ENCODE results near the gene HIF3A. TPM values are rescaled to one million over a fixed set of nuclear protein-coding genes. Genes with fewer than 3 reads are reported as not detected.

The HIF3A gene
- total RNA-seq, 4 donors from 2014 or later, result 49.1 to 88.3 (median 66.0) TPM

DNA sequence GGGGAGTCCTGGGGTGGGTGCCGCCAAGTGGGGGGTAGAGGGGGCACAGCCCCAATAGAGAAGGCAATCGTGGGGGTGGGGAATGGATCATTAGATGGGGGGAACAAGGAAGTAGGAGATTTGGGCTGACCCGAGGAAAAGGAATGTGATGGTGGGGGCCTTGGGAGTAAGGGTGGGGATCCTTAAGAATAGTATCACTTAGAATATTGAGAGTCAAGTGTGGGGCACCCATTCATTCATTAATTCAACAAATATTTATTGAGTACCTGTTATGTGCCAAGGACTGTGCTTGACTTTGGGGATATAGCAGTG, 50.7 kb downstream of the HIF3A start:
- no peak for TF ChIP-seq POLR2A (IDR thresholded peaks at IDR 0.05)
- TF ChIP-seq, protein P1, sequence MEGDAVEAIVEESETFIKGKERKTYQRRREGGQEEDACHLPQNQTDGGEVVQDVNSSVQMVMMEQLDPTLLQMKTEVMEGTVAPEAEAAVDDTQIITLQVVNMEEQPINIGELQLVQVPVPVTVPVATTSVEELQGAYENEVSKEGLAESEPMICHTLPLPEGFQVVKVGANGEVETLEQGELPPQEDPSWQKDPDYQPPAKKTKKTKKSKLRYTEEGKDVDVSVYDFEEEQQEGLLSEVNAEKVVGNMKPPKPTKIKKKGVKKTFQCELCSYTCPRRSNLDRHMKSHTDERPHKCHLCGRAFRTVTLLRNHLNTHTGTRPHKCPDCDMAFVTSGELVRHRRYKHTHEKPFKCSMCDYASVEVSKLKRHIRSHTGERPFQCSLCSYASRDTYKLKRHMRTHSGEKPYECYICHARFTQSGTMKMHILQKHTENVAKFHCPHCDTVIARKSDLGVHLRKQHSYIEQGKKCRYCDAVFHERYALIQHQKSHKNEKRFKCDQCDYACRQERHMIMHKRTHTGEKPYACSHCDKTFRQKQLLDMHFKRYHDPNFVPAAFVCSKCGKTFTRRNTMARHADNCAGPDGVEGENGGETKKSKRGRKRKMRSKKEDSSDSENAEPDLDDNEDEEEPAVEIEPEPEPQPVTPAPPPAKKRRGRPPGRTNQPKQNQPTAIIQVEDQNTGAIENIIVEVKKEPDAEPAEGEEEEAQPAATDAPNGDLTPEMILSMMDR (IDR thresholded peaks at IDR 0.05), result peak in 1 of 6 experiments; percentile 8

DNA sequence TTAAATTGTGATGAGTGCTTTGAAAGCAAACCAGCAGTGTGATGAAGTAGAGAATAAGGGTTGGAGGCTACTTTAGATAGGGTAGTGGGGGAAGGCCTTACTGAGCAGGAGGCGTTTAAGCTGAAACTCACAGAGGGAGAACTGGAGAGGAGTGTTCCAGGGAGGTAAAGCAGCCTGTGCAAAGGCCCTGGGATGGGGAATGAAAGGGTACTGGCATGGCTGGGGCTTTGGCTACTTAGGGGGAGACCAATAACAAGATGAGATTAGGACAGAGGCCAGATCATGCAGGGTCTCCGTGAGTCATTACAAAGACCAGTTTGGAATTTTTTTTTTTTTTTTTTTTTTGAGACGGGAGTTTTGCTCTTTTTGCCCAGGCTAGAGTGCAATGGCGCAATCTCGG, 51.1 kb downstream of the HIF3A start:
- WGBS, 2 donors, result 81 to 85% methylated on average over 5 of the region's 5 CpGs
- H3K4me1 ChIP-seq, result peaks cover 50 to 61% of the 10 kb centered on the region in 2 donors
- no peak overlapping the region for H3K27ac ChIP-seq
- no peak for DNase-seq
- intact Hi-C loops (cut with DNase I), result loop anchor here (2.0 to 10.0 kb wide), 2 partner anchors 21 to 63 kb away; no protein-coding TSS in a partner anchor
- H3K36me3 ChIP-seq, result peaks cover 0 to under 1% of the 10 kb centered on the region in 2 donors
- H3K27me3 ChIP-seq, result no peaks in the 10 kb centered on the region
- no peaks in the 10 kb centered on the region for H3K9me3 ChIP-seq
- TF ChIP-seq, protein P1 (IDR thresholded peaks at IDR 0.05), result no peak
- no peak for TF ChIP-seq POLR2A (IDR thresholded peaks at IDR 0.05)
- H3K4me3 ChIP-seq (replicated peaks in 1 of 3), result peak overlapping the region in 1 of 3 donors; percentile 85

More for the DNA sequence above, 50.7 kb downstream of the HIF3A start:
- Histone ChIP-seq H3K4me3 (replicated peaks in 1 of 3) (peak overlapping the region; percentile 76 to 90 (median 85)), H3K36me3 (no peaks in the 10 kb centered on the region), H3K4me1 (peaks cover 48 to 56% of the 10 kb centered on the region in 2 donors), H3K9me3 (no peaks in the 10 kb centered on the region), H3K27ac (peak overlapping the region in 1 of 3 donors; percentile 90), H3K27me3 (no peaks in the 10 kb centered on the region)
- WGBS, 2 donors, result 0 to 1% methylated on average over 3 of the region's 3 CpGs
- no peak for DNase-seq
- intact Hi-C loops (cut with DNase I), result loop anchor here (10.0 kb wide), 1 partner anchor 63 kb away; no protein-coding TSS in a partner anchor

DNA sequence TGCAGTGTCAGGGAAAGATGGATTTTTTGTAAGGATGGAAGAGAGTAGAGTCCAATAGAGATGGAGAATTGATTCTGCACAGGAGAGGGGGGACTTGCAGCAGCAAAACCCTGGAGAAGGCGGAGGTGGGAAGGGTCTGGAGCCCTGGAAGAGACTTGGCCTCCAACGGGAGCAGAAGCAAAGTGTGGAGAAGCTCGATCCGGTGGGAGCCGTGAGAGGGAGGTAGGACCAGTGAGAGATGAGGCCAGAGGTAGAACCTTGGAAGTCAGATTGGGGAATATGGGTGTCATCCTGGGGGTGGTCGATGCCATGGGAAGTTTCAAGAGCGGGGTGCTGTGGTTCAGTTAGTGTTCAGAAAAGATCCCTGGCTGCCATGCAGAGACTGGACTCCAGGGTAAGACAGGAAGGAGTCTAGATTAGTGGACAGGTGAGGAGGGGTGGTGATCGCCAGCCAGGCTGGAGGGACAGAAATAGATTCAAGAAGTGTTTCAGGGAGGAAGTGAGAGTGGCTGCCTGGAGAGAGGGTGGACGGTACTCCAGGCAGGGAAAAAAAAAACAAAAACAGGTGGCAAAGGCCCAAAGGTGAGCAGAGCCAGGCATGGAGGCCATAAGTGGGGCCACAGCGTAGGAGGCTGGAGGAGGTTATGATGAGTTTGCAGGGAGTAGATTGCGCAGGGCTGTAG, 52.6 kb downstream of the HIF3A start:
- WGBS, 2 donors, result 50 to 60% methylated on average over 11 of the region's 11 CpGs
- Histone ChIP-seq H3K4me3 (replicated peaks in 1 of 3) (no peak overlapping the region), H3K27ac (peak overlapping the region; percentile 59 to 72 (median 64)), H3K36me3 (peaks cover 9 to 15% of the 10 kb centered on the region in 2 donors), H3K27me3 (no peaks in the 10 kb centered on the region), H3K9me3 (no peaks in the 10 kb centered on the region), H3K4me1 (peaks cover 54 to 68% of the 10 kb centered on the region in 2 donors)
- intact Hi-C loops (cut with DNase I), result loop anchor here (2.0 to 10.0 kb wide), 2 partner anchors 19 to 65 kb away; no protein-coding TSS in a partner anchor
- TF ChIP-seq POLR2A (IDR thresholded peaks at IDR 0.05), result no peak
- TF ChIP-seq, protein P1 (IDR thresholded peaks at IDR 0.05), result peak in 2 of 6 experiments; percentile 3 to 41
- DNase-seq, result peak; percentile 77 to 80

DNA sequence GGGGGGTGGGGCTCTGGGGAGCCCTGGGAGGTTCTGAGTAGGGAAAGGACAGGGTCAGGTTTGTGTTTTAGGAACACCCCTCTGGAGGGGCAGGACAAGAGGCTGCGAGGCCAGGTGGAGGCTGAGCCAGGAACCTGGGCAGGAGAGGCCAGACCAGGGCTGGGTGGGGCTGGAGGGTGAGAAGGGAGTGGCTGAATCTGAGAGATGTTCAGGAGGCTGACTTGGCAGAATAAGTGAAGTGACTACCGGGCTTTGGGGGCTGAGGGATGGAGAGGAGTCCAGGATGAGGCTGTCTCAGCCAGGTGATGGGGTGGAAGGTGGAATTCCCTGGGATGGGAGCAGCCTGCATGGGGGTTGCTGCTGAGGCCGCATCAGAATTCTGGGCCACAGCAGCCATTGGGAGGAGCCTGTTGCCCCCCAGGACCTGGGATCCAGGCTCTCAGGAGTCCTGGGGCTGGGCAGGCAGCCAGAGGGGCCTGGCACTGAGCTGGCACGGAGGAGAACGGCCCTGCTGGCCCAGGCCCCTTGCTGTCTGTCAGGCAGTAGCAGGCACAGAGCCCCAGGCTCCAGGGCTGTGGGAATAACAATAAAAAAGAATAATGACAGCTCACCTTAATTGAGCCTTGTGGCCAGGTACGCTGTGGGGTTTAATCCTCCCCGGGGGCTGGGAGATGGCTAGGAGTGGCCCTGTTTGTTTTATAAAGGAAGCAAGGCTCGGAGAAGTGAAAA, 53.4 kb downstream of the HIF3A start:
- 28 to 39% methylated on average over 7 of the region's 8 CpGs for WGBS, 2 donors
- Histone ChIP-seq H3K4me3 (replicated peaks in 1 of 3) (no peak overlapping the region), H3K9me3 (no peaks in the 10 kb centered on the region), H3K27me3 (no peaks in the 10 kb centered on the region), H3K27ac (peak overlapping the region; percentile 58 to 72 (median 64)), H3K36me3 (peaks cover 16 to 23% of the 10 kb centered on the region in 2 donors), H3K4me1 (peaks cover 54 to 68% of the 10 kb centered on the region in 2 donors)
- TF ChIP-seq POLR2A (IDR thresholded peaks at IDR 0.05), result no peak
- TF ChIP-seq, protein P1 (IDR thresholded peaks at IDR 0.05), result no peak
- intact Hi-C loops (cut with DNase I), result no loop called here
- DNase-seq, result peak; percentile 31 to 55

Measured in thyroid gland (tissue), 4 donors.